Fibroblast of lung (primary cell): ENCODE data around the gene PAM. TPM values are rescaled to one million over a fixed set of nuclear protein-coding genes. Genes with fewer than 3 reads are reported as not detected.
A peak's percentile ranks its signal among the peaks of the same experiment; 100 is the strongest.

Source experiments
- DNase-seq, 2 donors: peaks; one replicate each; pipeline versions ENCODE4 v3.0.0 to v3.0.0-alpha.2; 2010; ENCODE audit warnings: low read depth in 2 of 2
- H2AFZ ChIP-seq: 2 replicates; pipeline ENCODE4 v1.5.1; 2012; ENCODE audit warnings: low read length, control low read depth, inconsistent platforms
- H3K27ac ChIP-seq: 2 replicates; pipeline ENCODE4 v1.5.1; 2011; ENCODE audit warnings: low read length, control low read depth; ENCODE audit not compliant: insufficient read depth
- H3K27me3 ChIP-seq: 2 replicates; pipeline ENCODE4 v1.5.1; 2011; ENCODE audit warnings: mild to moderate bottlenecking, low read length; ENCODE audit not compliant: control insufficient read depth, insufficient read depth
- H3K36me3 ChIP-seq: 2 replicates; pipeline ENCODE4 v1.5.1; 2011; ENCODE audit warnings: low read length; ENCODE audit not compliant: control insufficient read depth, insufficient read depth
- H3K4me1 ChIP-seq: 2 replicates; pipeline ENCODE4 v1.5.1; 2011; ENCODE audit warnings: low read length; ENCODE audit not compliant: control insufficient read depth, insufficient read depth; ENCODE audit errors: extremely low read depth
- H3K4me2 ChIP-seq: 2 replicates; pipeline ENCODE4 v1.5.1; 2011; ENCODE audit warnings: low read length, control low read depth; ENCODE audit not compliant: insufficient read depth; ENCODE audit errors: extremely low read depth
- H3K4me3 ChIP-seq, 4 experiments: fragments of 200-600 bp in 1 of 4; sonication (generic) in 1 of 4; replicated peaks in 1 of 4; 2 replicates each; pipeline ENCODE4 v1.5.1; 2011 to 2016; ENCODE audit warnings: low read length in 4 of 4, low read depth in 3 of 4, mild to moderate bottlenecking in 3 of 4, control low read depth in 2 of 4, inconsistent platforms in 1 of 4, mixed read lengths in 1 of 4; ENCODE audit not compliant: insufficient read depth in 1 of 4; ENCODE audit errors: control extremely low read depth in 1 of 4
- H3K79me2 ChIP-seq: 2 replicates; pipeline ENCODE4 v1.5.1; 2012; ENCODE audit warnings: mild to moderate bottlenecking, low read length, inconsistent platforms; ENCODE audit not compliant: control insufficient read depth, insufficient read depth
- H3K9ac ChIP-seq: 2 replicates; pipeline ENCODE4 v1.5.1; 2011; ENCODE audit warnings: mild to moderate bottlenecking, low read length, control low read depth; ENCODE audit not compliant: insufficient read depth
- H3K9me3 ChIP-seq: 2 replicates; pipeline ENCODE4 v1.5.1; 2012; ENCODE audit warnings: low read depth, low read length; ENCODE audit not compliant: control insufficient read depth, insufficient read depth
- H4K20me1 ChIP-seq: 2 replicates; pipeline ENCODE4 v1.5.1; 2011; ENCODE audit warnings: low read length; ENCODE audit not compliant: control insufficient read depth, insufficient read depth; ENCODE audit errors: extremely low read depth
- EZH2 ChIP-seq: IDR thresholded peaks from 2 replicates; pipeline ENCODE4 v1.5.1; 2012; ENCODE audit warnings: low read length, control low read depth, mild to moderate bottlenecking; ENCODE audit errors: missing control alignments
- polyA plus RNA-seq, 2 donors: library from polyadenylated mRNA; depleted of rRNA in 1 of 2; stranded (reverse) in 1 of 2; unstranded in 1 of 2; fragments of >200 nt; gene quantifications; 2 replicates each; pipeline ENCODE4 v1.2.1, GENCODE V29; 2011 to 2012; ENCODE audit warnings: missing spikeins in 1 of 2
- total RNA-seq: library from RNA; depleted of rRNA; stranded (reverse); fragments of >200 nt; gene quantifications from 2 replicates; pipeline ENCODE4 v1.2.1, GENCODE V29; 2014
- TF ChIP-seq, protein P1 (sequence below), 2 donors: IDR thresholded peaks in 1 of 2; conservative IDR thresholded peaks in 1 of 2; 1 replicate in 1 of 2; 2 replicates in 1 of 2; pipeline ENCODE4 v1.5.1; 2011 to 2012; ENCODE audit warnings: low read length in 2 of 2, control low read depth in 1 of 2, inconsistent platforms in 1 of 2, low read depth in 1 of 2, mild to moderate bottlenecking in 1 of 2

PAM gene
- total and polyA plus RNA-seq, 2 donors (not counting 1 experiment from before 2014, with no cell fraction given) = 404 to 405 TPM

- Histone ChIP-seq H3K4me1 (peaks cover 2% of the 10 kb centered on the region), H3K27me3 (no peaks in the 10 kb centered on the region), H3K36me3 (no peaks in the 10 kb centered on the region), H3K27ac (no peak overlapping the region), H3K4me3 (no peak overlapping the region), H4K20me1 (no peaks in the 10 kb centered on the region), H3K4me2 (no peak overlapping the region), H3K9ac (no peak overlapping the region), H3K9me3 (no peaks in the 10 kb centered on the region), H3K79me2 (no peaks in the 10 kb centered on the region), H2AFZ (no peak overlapping the region)
- no peak for TF ChIP-seq EZH2
- TF ChIP-seq, protein P1, sequence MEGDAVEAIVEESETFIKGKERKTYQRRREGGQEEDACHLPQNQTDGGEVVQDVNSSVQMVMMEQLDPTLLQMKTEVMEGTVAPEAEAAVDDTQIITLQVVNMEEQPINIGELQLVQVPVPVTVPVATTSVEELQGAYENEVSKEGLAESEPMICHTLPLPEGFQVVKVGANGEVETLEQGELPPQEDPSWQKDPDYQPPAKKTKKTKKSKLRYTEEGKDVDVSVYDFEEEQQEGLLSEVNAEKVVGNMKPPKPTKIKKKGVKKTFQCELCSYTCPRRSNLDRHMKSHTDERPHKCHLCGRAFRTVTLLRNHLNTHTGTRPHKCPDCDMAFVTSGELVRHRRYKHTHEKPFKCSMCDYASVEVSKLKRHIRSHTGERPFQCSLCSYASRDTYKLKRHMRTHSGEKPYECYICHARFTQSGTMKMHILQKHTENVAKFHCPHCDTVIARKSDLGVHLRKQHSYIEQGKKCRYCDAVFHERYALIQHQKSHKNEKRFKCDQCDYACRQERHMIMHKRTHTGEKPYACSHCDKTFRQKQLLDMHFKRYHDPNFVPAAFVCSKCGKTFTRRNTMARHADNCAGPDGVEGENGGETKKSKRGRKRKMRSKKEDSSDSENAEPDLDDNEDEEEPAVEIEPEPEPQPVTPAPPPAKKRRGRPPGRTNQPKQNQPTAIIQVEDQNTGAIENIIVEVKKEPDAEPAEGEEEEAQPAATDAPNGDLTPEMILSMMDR (conservative IDR thresholded peaks at IDR 0.05 in 1 of 2, IDR thresholded peaks at IDR 0.05 in 1 of 2; ENCODE audit: low read depth in 1 of 2, low read length in 2 of 2) = no peak
- DNase-seq = no peak
These were observed 41.3 kb upstream of the PAM start for GRCh38 chr5:102713682-102714231.

GRCh38 chr5:102715082-102715807 lies 39.9 kb upstream of the PAM start:
- Histone ChIP-seq H3K27ac (no peak overlapping the region), H3K9ac (no peak overlapping the region), H3K9me3 (no peaks in the 10 kb centered on the region), H3K4me2 (no peak overlapping the region), H2AFZ (no peak overlapping the region), H3K36me3 (no peaks in the 10 kb centered on the region), H3K4me3 (no peak overlapping the region), H3K27me3 (no peaks in the 10 kb centered on the region), H3K79me2 (no peaks in the 10 kb centered on the region), H3K4me1 (peaks cover 2% of the 10 kb centered on the region), H4K20me1 (no peaks in the 10 kb centered on the region)
- peak; percentile 85 to 88 for DNase-seq
- TF ChIP-seq EZH2 = no peak
- TF ChIP-seq, protein P1 (conservative IDR thresholded peaks at IDR 0.05 in 1 of 2, IDR thresholded peaks at IDR 0.05 in 1 of 2; ENCODE audit: low read depth in 1 of 2, low read length in 2 of 2) = no peak

- TF ChIP-seq, protein P1 (conservative IDR thresholded peaks at IDR 0.05 in 1 of 2, IDR thresholded peaks at IDR 0.05 in 1 of 2; ENCODE audit: low read depth in 1 of 2, low read length in 2 of 2) = no peak
- no peak for TF ChIP-seq EZH2
- H3K4me3 ChIP-seq = no peak overlapping the region
- no peaks in the 10 kb centered on the region for H3K36me3 ChIP-seq
- H3K9ac ChIP-seq = no peak overlapping the region
- H3K4me2 ChIP-seq = no peak overlapping the region
- H3K79me2 ChIP-seq = no peaks in the 10 kb centered on the region
- H3K27ac ChIP-seq = no peak overlapping the region
- no peaks in the 10 kb centered on the region for H3K9me3 ChIP-seq
- no peak for DNase-seq
- H3K27me3 ChIP-seq = no peaks in the 10 kb centered on the region
- H3K4me1 ChIP-seq = peaks cover 2% of the 10 kb centered on the region
- H2AFZ ChIP-seq = no peak overlapping the region
- H4K20me1 ChIP-seq = no peaks in the 10 kb centered on the region
These were observed 39.1 kb upstream of the PAM start for GRCh38 chr5:102716017-102716416.
